ENCODE results near the gene MBD3L5.

GRCh38 chr19:7004313-7004931, 26.0 kb upstream of the MBD3L5 start:
- TF ChIP-seq CTCF (IDR thresholded peaks at IDR 0.05) (peak; percentile 80), REST (IDR thresholded peaks at IDR 0.05; ENCODE audit: insufficient read depth in 1 of 2, low read depth in 2 of 2, low read length in 1 of 2) (no peak)

Data from Panc1 (cell line).